GM23338 (cell line): ENCODE results near the gene PDE6A. TPM values are rescaled to one million over a fixed set of nuclear protein-coding genes. Genes with fewer than 3 reads are reported as not detected.
A peak's percentile ranks its signal among the peaks of the same experiment; 100 is the strongest.

Experiments used
- ATAC-seq: fragments of 200-7000 bp; cut with Tn5 transposase; 3 replicates; pipeline ENCODE4 v1.9.1; 2020
- DNase-seq: peaks from one replicate; pipeline ENCODE4 v3.0.0-alpha.2; 2015; ENCODE audit warnings: low spot score
- H2AFZ ChIP-seq: fragments of 200-600 bp; sonication (generic); 2 replicates; pipeline ENCODE4 v1.8.0; 2016; ENCODE audit warnings: antibody characterized with exemption, mild to moderate bottlenecking, moderate library complexity
- H3F3A ChIP-seq: fragments of 200-600 bp; sonication (generic); replicated peaks from 2 replicates; pipeline ENCODE4 v1.8.0; 2017; ENCODE audit warnings: antibody characterized with exemption, mixed run types, low read depth
- H3K27ac ChIP-seq: fragments of 200-600 bp; sonication (generic); 2 replicates; pipeline ENCODE4 v1.6.1; 2016; ENCODE audit warnings: low read depth
- H3K27me3 ChIP-seq: fragments of 200-600 bp; sonication (generic); 2 replicates; pipeline ENCODE4 v1.8.0; 2016; ENCODE audit warnings: mild to moderate bottlenecking, mixed run types, moderate library complexity; ENCODE audit not compliant: insufficient read depth
- H3K36me3 ChIP-seq: fragments of 200-600 bp; sonication (generic); 2 replicates; pipeline ENCODE4 v1.8.0; 2016; ENCODE audit warnings: mild to moderate bottlenecking; ENCODE audit not compliant: insufficient read depth
- H3K4me1 ChIP-seq: fragments of 200-600 bp; sonication (generic); 2 replicates; pipeline ENCODE4 v1.8.0; 2016; ENCODE audit warnings: mild to moderate bottlenecking, moderate library complexity; ENCODE audit not compliant: insufficient read depth
- H3K4me2 ChIP-seq: fragments of 200-600 bp; sonication (generic); 2 replicates; pipeline ENCODE4 v1.7.1; 2017; ENCODE audit warnings: mixed run types
- H3K4me3 ChIP-seq: fragments of 200-600 bp; sonication (generic); 2 replicates; pipeline ENCODE4 v1.6.1; 2016; ENCODE audit warnings: mixed run types
- H3K79me2 ChIP-seq: fragments of 200-600 bp; sonication (generic); replicated peaks from 2 replicates; pipeline ENCODE4 v1.8.0; 2017; ENCODE audit warnings: mild to moderate bottlenecking; ENCODE audit not compliant: insufficient read depth
- H3K9me2 ChIP-seq: fragments of 200-600 bp; sonication (generic); 2 replicates; pipeline ENCODE4 v1.8.0; 2017; ENCODE audit not compliant: insufficient read depth
- H4K20me1 ChIP-seq: fragments of 200-600 bp; sonication (generic); replicated peaks from 2 replicates; pipeline ENCODE4 v1.8.0; 2017; ENCODE audit warnings: mild to moderate bottlenecking; ENCODE audit not compliant: insufficient read depth
- H3K27ac Mint-ChIP-seq: 2 replicates; pipeline ENCODE4 v1.8.0; 2020; ENCODE audit warnings: inconsistent platforms, mild to moderate bottlenecking, moderate library complexity, mixed read lengths
- H3K27me3 Mint-ChIP-seq: 3 replicates; pipeline ENCODE4 v1.8.0; 2022; ENCODE audit warnings: low read depth, mild to moderate bottlenecking, moderate library complexity, mixed read lengths, inconsistent platforms; ENCODE audit not compliant: insufficient read depth, poor library complexity
- H3K36me3 Mint-ChIP-seq: 3 replicates; pipeline ENCODE4 v1.8.0; 2021; ENCODE audit warnings: low read depth, mild to moderate bottlenecking, inconsistent platforms, moderate library complexity, mixed read lengths
- H3K4me1 Mint-ChIP-seq: 3 replicates; pipeline ENCODE4 v1.8.0; 2020; ENCODE audit warnings: mild to moderate bottlenecking, inconsistent platforms, mixed read lengths
- H3K4me3 Mint-ChIP-seq: 3 replicates; pipeline ENCODE4 v1.8.0; 2021; ENCODE audit warnings: moderate library complexity, mild to moderate bottlenecking, inconsistent platforms, mixed read lengths
- H3K9me3 Mint-ChIP-seq: 3 replicates; pipeline ENCODE4 v1.8.0; 2020; ENCODE audit warnings: moderate library complexity, mild to moderate bottlenecking, inconsistent platforms, mixed read lengths
- CTCF ChIP-seq, 2 experiments: fragments of 200-600 bp in 1 of 2; sonication (generic) in 1 of 2; conservative IDR thresholded peaks; 2 replicates each; pipeline versions ENCODE4 v1.5.1 to v1.6.1; 2016 to 2017; ENCODE audit warnings: antibody characterized with exemption in 2 of 2, low read depth in 2 of 2, mild to moderate bottlenecking in 2 of 2, moderate library complexity in 1 of 2
- EZH2phosphoT487 ChIP-seq: fragments of 200-600 bp; sonication (generic); IDR thresholded peaks from one replicate; pipeline ENCODE4 v1.8.1; 2018; ENCODE audit warnings: antibody characterized with exemption; ENCODE audit not compliant: unreplicated experiment
- ZNF331 ChIP-seq: fragments of 250-450 bp; sonication (Bioruptor Pico); IDR thresholded peaks from 2 replicates; pipeline ENCODE4 v1.5.0; 2020; ENCODE audit warnings: low read depth, mild to moderate bottlenecking, moderate library complexity
- ZNF462 ChIP-seq: fragments of 250-450 bp; sonication (Bioruptor Pico); IDR thresholded peaks from 2 replicates; pipeline ENCODE4 v1.5.0; 2020; ENCODE audit warnings: mild to moderate bottlenecking, moderate library complexity
- polyA plus RNA-seq: library from polyadenylated mRNA; unstranded; fragments of >200 nt; fragmentation: Nextera tagmentation; extraction: Ambion mirVana; gene quantifications from 2 replicates; pipeline ENCODE4 v1.2.1, GENCODE V29; 2016
- total RNA-seq: library from RNA; depleted of rRNA; stranded (reverse); fragments of >200 nt; shearing (Covaris generic); gene quantifications from 2 replicates; pipeline ENCODE4 v1.2.3, GENCODE V29; 2014

The PDE6A gene
- total and polyA plus RNA-seq, 2 experiments from 2014 or later = 0.08 TPM; not detected in 1

- Histone ChIP-seq H3K4me1 (no peaks in the 10 kb centered on the region), H3K27me3 (no peaks in the 10 kb centered on the region), H3K27ac (no peak overlapping the region), H3K4me2 (no peak overlapping the region), H3K79me2 (no peaks in the 10 kb centered on the region), H3F3A (no peaks in the 10 kb centered on the region), H3K36me3 (no peaks in the 10 kb centered on the region), H3K4me3 (no peak overlapping the region), H2AFZ (no peak overlapping the region), H3K9me2 (no peaks in the 10 kb centered on the region), H4K20me1 (peaks cover 7% of the 10 kb centered on the region; the same call in 1 of the 2 replicates)
- ATAC-seq (peak; percentile 59), DNase-seq (peak; percentile 91)
- TF ChIP-seq ZNF331 (CRISPR knock-in tag) = no peak
- TF ChIP-seq CTCF (conservative IDR thresholded peaks at IDR 0.05; ENCODE audit: low read depth in 2 of 2) = peak; percentile 74 to 87
- Mint-ChIP-seq H3K36me3 (peaks cover 5% of the 10 kb centered on the region; the same call in 2 of the 3 replicates), H3K27ac (no peak overlapping the region; the same call in 1 of the 2 replicates), H3K4me1 (no peaks in the 10 kb centered on the region; the same call in 2 of the 3 replicates), H3K4me3 (no peak overlapping the region), H3K27me3 (peaks cover 4% of the 10 kb centered on the region), H3K9me3 (no peaks in the 10 kb centered on the region)
Measured at GRCh38 chr5:149834246-149834855, 110.2 kb downstream of the PDE6A start.

- H3K4me3 Mint-ChIP-seq = no peak overlapping the region
- H3K9me3 Mint-ChIP-seq = no peaks in the 10 kb centered on the region
- DNase-seq (no peak), ATAC-seq (no peak)
- peaks cover 2% of the 10 kb centered on the region; the same call in 2 of the 3 replicates for H3K4me1 Mint-ChIP-seq
- H3K4me1 ChIP-seq = no peaks in the 10 kb centered on the region
- no peak overlapping the region for H3K27ac ChIP-seq
- H3K79me2 ChIP-seq = no peaks in the 10 kb centered on the region
- peaks cover 3% of the 10 kb centered on the region; the same call in 1 of the 2 replicates for H4K20me1 ChIP-seq
- no peak overlapping the region for H3K4me3 ChIP-seq
- H3K9me2 ChIP-seq = no peaks in the 10 kb centered on the region
- no peak overlapping the region for H3K4me2 ChIP-seq
- H3K36me3 ChIP-seq = no peaks in the 10 kb centered on the region
- H3K27ac Mint-ChIP-seq = no peak overlapping the region
- H3K27me3 Mint-ChIP-seq = peaks cover 4% of the 10 kb centered on the region
- no peak overlapping the region for H2AFZ ChIP-seq
- peaks cover 5% of the 10 kb centered on the region; the same call in 2 of the 3 replicates for H3K36me3 Mint-ChIP-seq
- no peaks in the 10 kb centered on the region for H3F3A ChIP-seq
- TF ChIP-seq EZH2phosphoT487 (no peak), ZNF462 (CRISPR knock-in tag) (no peak)
- H3K27me3 ChIP-seq = no peaks in the 10 kb centered on the region
Measured at GRCh38 chr5:149833116-149833827, 111.3 kb downstream of the PDE6A start.
